AG10803 (cell line): ENCODE results near the gene TEX30.
A peak's percentile ranks its signal among the peaks of the same experiment; 100 is the strongest.

Experiments
- DNase-seq: peaks from one replicate; pipeline ENCODE4 v3.0.0; 2010; ENCODE audit warnings: low read depth
- H3K4me3 ChIP-seq: 2 replicates; pipeline ENCODE4 v1.5.1; 2011; ENCODE audit warnings: mild to moderate bottlenecking, low read length, control low read depth
- CTCF ChIP-seq: conservative IDR thresholded peaks from 2 replicates; pipeline ENCODE4 v1.5.1; 2011; ENCODE audit warnings: mild to moderate bottlenecking, low read length, control low read depth, inconsistent platforms

The TEX30 gene

GRCh38 chr13:102777736-102778135 lies 4.2 kb upstream of the TEX30 start:
- TF ChIP-seq CTCF = no peak
- no peak for DNase-seq
- H3K4me3 ChIP-seq = no peak overlapping the region

- TF ChIP-seq CTCF = no peak
- DNase-seq = no peak
- H3K4me3 ChIP-seq = no peak overlapping the region
Observed at GRCh38 chr13:102776271-102776670, 2.7 kb upstream of the TEX30 start.

- no peak for TF ChIP-seq CTCF
- no peak for DNase-seq
- H3K4me3 ChIP-seq = no peak overlapping the region
Observed at GRCh38 chr13:102774591-102775520, 1.3 kb upstream of the TEX30 start.

- peak overlapping the region; percentile 81 for H3K4me3 ChIP-seq
- TF ChIP-seq CTCF = no peak
- DNase-seq = no peak
Observed at GRCh38 chr13:102774214-102774568, 605 bp upstream of the TEX30 start.

GRCh38 chr13:102772042-102772425 lies 1.6 kb downstream of the TEX30 start:
- TF ChIP-seq CTCF = no peak
- H3K4me3 ChIP-seq = no peak overlapping the region
- DNase-seq = no peak

- DNase-seq = no peak
- TF ChIP-seq CTCF = no peak
- H3K4me3 ChIP-seq = no peak overlapping the region
Observed at GRCh38 chr13:102771298-102772041, 2.1 kb downstream of the TEX30 start.

GRCh38 chr13:102770435-102770834 lies 3.2 kb downstream of the TEX30 start:
- DNase-seq = no peak
- H3K4me3 ChIP-seq = no peak overlapping the region
- TF ChIP-seq CTCF = no peak
